GM21447 (cell line): ENCODE data around the gene PPHLN1.

Source experiments
- ATAC-seq: cut with Tn5 transposase; IDR thresholded peaks from one replicate; pipeline ENCODE4 v1.9.1; 2021; ENCODE audit not compliant: unreplicated experiment

Gene PPHLN1

DNA sequence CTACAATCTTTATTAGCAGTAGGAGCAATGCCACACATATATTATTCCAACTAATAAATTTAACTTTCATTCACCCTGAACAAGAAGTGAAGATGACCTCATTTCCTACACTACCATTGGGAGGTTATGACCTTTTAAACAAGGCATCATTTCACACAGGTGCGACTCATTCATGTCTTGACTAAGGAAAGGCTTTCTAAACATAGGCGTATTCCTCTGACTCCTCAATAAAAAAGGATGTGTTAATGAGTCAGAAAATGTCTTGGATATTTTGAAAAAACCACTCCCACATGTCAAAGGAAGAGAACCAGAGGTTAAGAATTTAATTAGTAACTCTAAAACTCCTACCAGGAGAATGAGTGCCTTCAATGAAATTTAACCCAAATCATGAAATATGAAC, 148.4 kb downstream of the PPHLN1 start:
- no peak for ATAC-seq

- peak; percentile 46 for ATAC-seq
Measured at GRCh38 chr12:42475106-42475505, 149.1 kb downstream of the PPHLN1 start.

- no peak for ATAC-seq
Measured at GRCh38 chr12:42477941-42478340, 152.0 kb downstream of the PPHLN1 start.

DNA sequence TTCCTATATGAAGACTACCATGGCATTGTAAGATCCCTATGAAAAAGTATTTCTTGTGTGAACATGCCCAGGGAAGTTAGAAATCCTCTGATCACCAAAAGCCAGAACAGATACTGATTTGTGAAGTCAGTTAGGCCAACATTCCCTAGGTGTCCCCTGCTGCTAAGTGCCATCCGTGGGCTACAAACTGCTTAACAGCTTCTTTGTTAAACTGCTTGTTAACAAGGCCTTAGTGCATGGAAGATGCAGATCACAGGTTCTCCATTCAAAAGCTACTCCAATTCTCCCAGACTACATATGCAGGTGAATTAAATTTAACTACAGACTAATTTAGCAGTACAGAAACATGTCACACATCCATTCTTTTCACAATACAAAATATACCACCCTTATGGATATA, 155.4 kb downstream of the PPHLN1 start:
- ATAC-seq, result no peak

GRCh38 chr12:42482041-42482747, 156.2 kb downstream of the PPHLN1 start:
- ATAC-seq, result no peak

DNA sequence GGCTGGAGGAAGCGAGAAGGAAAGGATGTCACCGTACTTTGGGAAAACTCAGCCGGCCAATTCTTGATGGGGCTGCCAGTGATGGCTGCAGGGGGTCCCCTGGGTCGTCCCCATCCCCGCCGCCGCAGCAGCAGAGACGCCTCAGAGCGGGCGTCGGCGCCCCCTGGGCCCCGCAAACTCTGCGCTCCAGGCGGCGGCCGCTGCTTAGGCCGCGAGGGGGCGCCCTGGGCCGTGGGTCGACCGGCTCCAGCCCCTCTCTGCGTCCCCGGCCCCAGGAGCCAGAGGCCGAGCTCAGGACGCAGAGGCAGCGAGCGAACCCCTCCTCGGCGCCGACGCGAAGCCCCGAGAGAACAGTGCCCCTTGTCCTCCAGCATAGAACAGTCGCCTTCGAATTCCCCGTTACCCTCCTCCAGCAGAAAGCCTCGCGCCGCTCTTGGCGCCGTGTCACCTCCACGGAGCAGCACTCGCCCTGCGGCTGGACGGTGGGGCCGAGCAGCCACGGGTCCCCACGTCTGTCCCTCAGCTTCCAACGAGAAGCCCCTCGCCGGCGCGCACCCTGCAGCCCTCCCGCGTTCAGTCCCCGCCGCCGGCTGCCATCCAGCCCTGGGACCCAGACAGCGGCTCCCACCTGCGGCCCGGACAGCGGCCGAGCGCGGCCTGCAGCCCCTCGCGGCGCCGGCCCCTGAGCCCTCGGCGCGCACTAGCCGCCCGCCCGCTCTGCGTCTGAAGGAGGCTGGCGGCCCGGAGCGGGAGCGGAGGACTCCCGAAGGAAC, 157.0 kb downstream of the PPHLN1 start:
- ATAC-seq, result peak; percentile 76

DNA sequence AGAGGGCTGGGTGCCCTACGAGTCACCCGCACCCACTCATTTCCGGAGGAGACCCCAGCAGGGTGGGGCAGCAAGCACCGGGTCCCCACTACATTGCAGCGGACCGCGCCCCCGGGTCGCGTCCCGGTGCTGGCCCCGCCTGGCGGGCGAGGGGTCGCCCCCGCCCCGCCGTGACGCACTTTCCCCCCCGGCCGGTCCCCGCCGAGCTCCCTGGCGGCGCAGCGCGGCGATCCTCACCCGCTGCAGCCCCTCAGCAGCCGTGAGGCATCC, 157.5 kb downstream of the PPHLN1 start:
- peak; percentile 37 for ATAC-seq

DNA sequence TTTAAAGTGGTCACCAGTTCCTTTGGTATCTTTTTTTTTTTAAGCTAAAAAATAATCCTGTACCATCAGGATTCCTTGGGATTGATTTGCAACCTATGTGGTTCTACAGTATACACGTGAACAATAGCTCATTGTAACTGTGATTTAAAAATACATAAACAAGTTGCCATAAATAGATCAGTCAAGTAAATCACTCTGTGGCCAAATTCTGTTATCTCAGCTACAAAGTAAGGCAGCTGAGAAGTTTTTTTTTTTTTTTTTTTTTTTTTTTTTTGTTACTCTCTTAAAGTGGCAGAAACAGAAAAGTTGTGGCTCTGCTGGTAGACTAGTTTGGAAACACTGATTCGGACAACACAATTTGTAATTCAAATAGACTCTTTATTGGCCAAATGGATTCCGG, 159.0 kb downstream of the PPHLN1 start:
- ATAC-seq, result no peak

- no peak for ATAC-seq
Measured at GRCh38 chr12:42485823-42486222, 159.9 kb downstream of the PPHLN1 start.

DNA sequence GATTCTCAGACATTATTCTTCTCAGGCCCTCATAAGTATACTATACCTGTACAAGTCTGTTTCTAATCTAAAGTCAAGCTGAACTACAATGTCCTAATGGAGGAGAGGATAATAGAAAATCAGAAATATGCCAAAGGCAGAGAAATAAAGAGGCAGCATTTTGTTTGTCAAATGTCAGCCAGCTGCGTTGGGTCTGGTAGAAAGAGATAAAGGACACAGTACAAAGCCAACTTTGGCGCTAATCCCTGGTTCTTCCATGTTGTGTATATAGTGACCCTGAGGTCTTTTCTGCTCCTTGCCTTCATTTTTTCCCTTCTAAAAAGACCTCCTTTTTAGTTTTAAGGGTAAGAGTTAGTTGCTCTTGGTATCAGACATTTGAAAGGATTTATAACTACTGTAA, 160.4 kb downstream of the PPHLN1 start:
- ATAC-seq, result no peak

- ATAC-seq, result no peak
Measured at GRCh38 chr12:42490261-42490842, 164.4 kb downstream of the PPHLN1 start.
